Tibial nerve (tissue), 4 donors: ENCODE data around the gene GDPGP1. TPM values are rescaled to one million over a fixed set of nuclear protein-coding genes. Genes with fewer than 3 reads are reported as not detected.
"Not testable (repeated sequence)": the region's sequence is repeated elsewhere in the genome, so short reads cannot be mapped to it uniquely, and the experiment has no call there.

Source experiments
- DNase-seq, 2 donors: peaks; one replicate each; pipeline ENCODE4 v3.0.0-alpha.2; 2019; ENCODE audit warnings: low spot score in 2 of 2
- H3K27ac ChIP-seq, 4 donors: fragments of 200-600 bp; sonication (generic) in 3 of 4; one replicate each; pipeline ENCODE4 v1.5.1; 2017 to 2019; ENCODE audit warnings: mild to moderate bottlenecking in 1 of 4
- H3K27me3 ChIP-seq, 2 donors: fragments of 200-600 bp; sonication (generic) in 1 of 2; one replicate each; pipeline versions ENCODE4 v1.5.1 to v1.6.0; 2017 to 2019
- H3K36me3 ChIP-seq, 3 donors: fragments of 200-600 bp; sonication (generic); one replicate each; pipeline ENCODE4 v1.5.1; 2018 to 2019
- H3K4me1 ChIP-seq, 4 donors: fragments of 200-600 bp; sonication (generic) in 3 of 4; one replicate each; pipeline ENCODE4 v1.5.1; 2017 to 2019
- H3K4me3 ChIP-seq, 4 donors: fragments of 200-600 bp; sonication (generic) in 3 of 4; one replicate each; pipeline ENCODE4 v1.5.1; 2017 to 2019; ENCODE audit warnings: mild to moderate bottlenecking in 1 of 4, moderate library complexity in 1 of 4
- H3K9me3 ChIP-seq, 4 donors: fragments of 200-600 bp; sonication (generic) in 3 of 4; one replicate each; pipeline ENCODE4 v1.5.1; 2017 to 2019
- EP300 ChIP-seq, 2 donors: sonication (generic); formaldehyde crosslinking; IDR thresholded peaks; one replicate each; pipeline ENCODE4 v1.6.1; 2017; ENCODE audit warnings: antibody characterized with exemption in 2 of 2, mild to moderate bottlenecking in 1 of 2
- POLR2A ChIP-seq, 2 donors: fragments of 450-650 bp; IDR thresholded peaks; one replicate each; pipeline ENCODE4 v1.6.1; 2017; ENCODE audit warnings: antibody characterized with exemption in 2 of 2, mild to moderate bottlenecking in 2 of 2, moderate library complexity in 2 of 2
- WGBS, 2 donors: methylation state at CpG; one replicate each; pipeline ENCODE4 v1.1.5; 2018; 5-methylcytosine and 5-hydroxymethylcytosine counted together
- total RNA-seq, 4 donors: library from RNA; depleted of rRNA; stranded (reverse); fragments of >200 nt; gene quantifications; one replicate each; pipeline ENCODE4 v1.1.0, GENCODE V29; 2016
- TF ChIP-seq, protein P1 (sequence below), 5 experiments: fragments of 200-600 bp in 3 of 5; fragments of 450-650 bp in 2 of 5; sonication (generic) in 3 of 5; IDR thresholded peaks; one replicate each; pipeline ENCODE4 v1.5.1; 2016 to 2019; ENCODE audit warnings: antibody characterized with exemption in 5 of 5, mild to moderate bottlenecking in 3 of 5, moderate library complexity in 2 of 5

GDPGP1 gene
- total RNA-seq, 4 donors from 2014 or later, result 1.4 to 6.9 (median 4.9) TPM

GRCh38 chr15:90287101-90287500 lies 53.1 kb downstream of the GDPGP1 start:
- no peak overlapping the region for H3K27ac ChIP-seq
- no peaks in the 10 kb centered on the region for H3K27me3 ChIP-seq
- WGBS, 2 donors, result 40 to 45% methylated on average over 5 of the region's 5 CpGs
- H3K4me3 ChIP-seq, result no peak overlapping the region
- no peak for TF ChIP-seq EP300 (IDR thresholded peaks at IDR 0.05)
- TF ChIP-seq, protein P1, sequence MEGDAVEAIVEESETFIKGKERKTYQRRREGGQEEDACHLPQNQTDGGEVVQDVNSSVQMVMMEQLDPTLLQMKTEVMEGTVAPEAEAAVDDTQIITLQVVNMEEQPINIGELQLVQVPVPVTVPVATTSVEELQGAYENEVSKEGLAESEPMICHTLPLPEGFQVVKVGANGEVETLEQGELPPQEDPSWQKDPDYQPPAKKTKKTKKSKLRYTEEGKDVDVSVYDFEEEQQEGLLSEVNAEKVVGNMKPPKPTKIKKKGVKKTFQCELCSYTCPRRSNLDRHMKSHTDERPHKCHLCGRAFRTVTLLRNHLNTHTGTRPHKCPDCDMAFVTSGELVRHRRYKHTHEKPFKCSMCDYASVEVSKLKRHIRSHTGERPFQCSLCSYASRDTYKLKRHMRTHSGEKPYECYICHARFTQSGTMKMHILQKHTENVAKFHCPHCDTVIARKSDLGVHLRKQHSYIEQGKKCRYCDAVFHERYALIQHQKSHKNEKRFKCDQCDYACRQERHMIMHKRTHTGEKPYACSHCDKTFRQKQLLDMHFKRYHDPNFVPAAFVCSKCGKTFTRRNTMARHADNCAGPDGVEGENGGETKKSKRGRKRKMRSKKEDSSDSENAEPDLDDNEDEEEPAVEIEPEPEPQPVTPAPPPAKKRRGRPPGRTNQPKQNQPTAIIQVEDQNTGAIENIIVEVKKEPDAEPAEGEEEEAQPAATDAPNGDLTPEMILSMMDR (IDR thresholded peaks at IDR 0.05), result no peak
- no peak for TF ChIP-seq POLR2A (IDR thresholded peaks at IDR 0.05)
- H3K36me3 ChIP-seq, result peaks cover 0 to 10% (median 0%) of the 10 kb centered on the region in 3 donors
- H3K4me1 ChIP-seq, result no peaks in the 10 kb centered on the region
- DNase-seq, result no peak
- no peaks in the 10 kb centered on the region for H3K9me3 ChIP-seq

- TF ChIP-seq EP300 (IDR thresholded peaks at IDR 0.05) (no peak), POLR2A (IDR thresholded peaks at IDR 0.05) (no peak)
- TF ChIP-seq, protein P1 (IDR thresholded peaks at IDR 0.05), result no peak
- H3K4me1 ChIP-seq, result no peaks in the 10 kb centered on the region
- peaks cover 0 to 10% (median 0%) of the 10 kb centered on the region in 3 donors for H3K36me3 ChIP-seq
- H3K9me3 ChIP-seq, result no peaks in the 10 kb centered on the region
- DNase-seq, result no peak
- no peak overlapping the region for H3K27ac ChIP-seq
- WGBS, 2 donors, result 83 to 87% methylated on average over 6 of the region's 6 CpGs
- H3K4me3 ChIP-seq, result no peak overlapping the region
- no peaks in the 10 kb centered on the region for H3K27me3 ChIP-seq
These were observed 53.9 kb downstream of the GDPGP1 start for GRCh38 chr15:90287946-90288345.

DNA sequence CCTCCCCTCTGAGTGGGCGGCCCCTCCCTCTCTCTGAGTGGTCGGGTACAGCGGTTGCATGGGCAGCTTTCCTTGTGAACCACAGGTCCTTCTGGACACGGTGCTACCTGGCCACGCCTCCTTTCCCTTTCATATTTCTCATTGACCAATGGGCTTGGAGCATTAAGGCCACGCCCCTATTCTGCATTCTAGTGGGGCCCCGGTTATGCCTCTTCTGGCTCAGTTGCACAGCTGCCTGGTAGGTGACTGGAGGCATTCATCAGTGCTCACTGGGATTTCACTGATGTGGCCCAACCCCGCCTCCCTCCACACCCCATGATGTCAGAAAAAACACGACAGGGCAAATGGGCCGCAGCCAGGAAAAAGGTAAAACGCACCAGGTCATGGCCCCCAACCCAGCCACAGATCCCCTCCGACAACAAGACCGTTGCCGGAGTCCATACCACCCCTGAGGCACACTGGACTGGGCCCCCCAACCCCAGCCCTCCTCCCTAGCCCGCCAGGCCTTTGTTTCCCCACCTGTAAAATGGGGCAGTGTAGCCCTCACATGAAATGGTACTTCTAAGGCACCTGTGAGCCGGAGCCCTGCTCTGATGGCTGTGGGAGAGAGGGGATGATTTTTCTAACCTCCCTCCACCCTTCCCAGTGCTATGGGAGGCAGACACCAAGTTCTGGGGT lies 57.8 kb downstream of the GDPGP1 start:
- Histone ChIP-seq H3K27ac (no peak overlapping the region), H3K36me3 (no peaks in the 10 kb centered on the region), H3K4me3 (no peak overlapping the region), H3K9me3 (no peaks in the 10 kb centered on the region), H3K27me3 (no peaks in the 10 kb centered on the region), H3K4me1 (peaks cover 0 to 7% (median 0%) of the 10 kb centered on the region in 4 donors)
- TF ChIP-seq EP300 (IDR thresholded peaks at IDR 0.05) (no peak), POLR2A (IDR thresholded peaks at IDR 0.05) (no peak)
- TF ChIP-seq, protein P1 (IDR thresholded peaks at IDR 0.05), result no peak
- DNase-seq, result no peak
- 80 to 83% methylated on average over 16 of the region's 16 CpGs for WGBS, 2 donors

- not testable (repeated sequence) for H3K36me3 ChIP-seq, H3K27me3 ChIP-seq, H3K9me3 ChIP-seq, H3K4me3 ChIP-seq, H3K27ac ChIP-seq
- 54 to 74% methylated on average over 8 to 13 of the region's 13 CpGs for WGBS, 2 donors
- TF ChIP-seq, protein P1 (IDR thresholded peaks at IDR 0.05), result peak; percentile 56 to 84 (median 68)
- peak; percentile 32 to 65 for DNase-seq
- H3K4me1 ChIP-seq, result peaks cover 0 to 10% (median 1%) of the 10 kb centered on the region in 4 donors
These were observed 59.2 kb downstream of the GDPGP1 start for GRCh38 chr15:90293040-90293810.

DNA sequence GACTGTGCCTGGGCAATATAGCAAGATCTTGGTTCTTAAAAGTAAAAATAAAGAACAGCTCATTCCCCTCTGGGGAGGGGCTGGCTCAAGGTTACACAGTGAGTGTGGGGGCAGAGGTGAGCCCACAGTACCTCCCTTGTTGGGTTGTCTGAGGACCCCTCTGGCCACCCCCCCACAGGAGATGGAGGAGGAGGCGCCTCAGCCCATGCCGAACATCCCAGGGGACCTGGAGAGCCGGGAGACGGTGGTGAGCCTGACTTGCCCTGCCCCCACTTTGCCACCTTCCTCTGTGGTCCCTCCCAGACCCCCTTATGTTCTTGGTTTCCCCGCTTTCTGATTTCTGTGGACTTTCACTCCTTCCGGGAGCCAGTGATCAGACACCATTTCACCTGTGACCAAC lies 60.1 kb downstream of the GDPGP1 start:
- no peak overlapping the region for H3K27ac ChIP-seq
- H3K27me3 ChIP-seq, result no peaks in the 10 kb centered on the region
- TF ChIP-seq EP300 (IDR thresholded peaks at IDR 0.05), result no peak
- TF ChIP-seq, protein P1 (IDR thresholded peaks at IDR 0.05), result no peak
- WGBS, 2 donors, result 65 to 81% methylated on average over 6 of the region's 6 CpGs
- no peaks in the 10 kb centered on the region for H3K9me3 ChIP-seq
- H3K4me3 ChIP-seq, result no peak overlapping the region
- no peaks in the 10 kb centered on the region for H3K36me3 ChIP-seq
- DNase-seq, result no peak
- H3K4me1 ChIP-seq, result peaks cover 0 to 13% (median 1%) of the 10 kb centered on the region in 4 donors
